Right ventricle myocardium inferior (tissue), 1 donor: ENCODE results near the gene OR14J1. TPM values are rescaled to one million over a fixed set of nuclear protein-coding genes. Genes with fewer than 3 reads are reported as not detected.

ENCODE experiments used
- total RNA-seq: library from RNA; stranded (reverse); fragmentation: NEBNext Ultra II Directional; extraction: Animal tissue kit (Norgen Biotek cat#: 25700); gene quantifications from one replicate; pipeline ENCODE4 v1.2.1, GENCODE V29; 2021
- donor health status: DM: no; HTN: yes; CAD: no; lungs with severe emphysema.

OR14J1 gene
- total RNA-seq, 1 donor from 2014 or later: not detected

Other genes with a start within 250 kb of the OR14J1 start
- not detected for gene OR2B3, start 214.4 kb upstream of the OR14J1 start, total RNA-seq
- gene OR2J1, start 202.2 kb upstream of the OR14J1 start, total RNA-seq: not detected
- not detected for gene OR2J3, start 193.6 kb upstream of the OR14J1 start, total RNA-seq
- not detected for gene OR2J2, start 130.8 kb upstream of the OR14J1 start, total RNA-seq
- gene OR5V1, start 67.2 kb downstream of the OR14J1 start, total RNA-seq: not detected
- not detected for gene OR12D3, start 73.6 kb downstream of the OR14J1 start, total RNA-seq
- not detected for gene OR12D2, start 93.9 kb downstream of the OR14J1 start, total RNA-seq
- not detected for gene OR12D1, start 113.2 kb downstream of the OR14J1 start, total RNA-seq
- not detected for gene OR10C1, start 137.6 kb downstream of the OR14J1 start, total RNA-seq
- gene OR11A1, start 155.4 kb downstream of the OR14J1 start, total RNA-seq: not detected
- not detected for gene OR2H1, start 155.5 kb downstream of the OR14J1 start, total RNA-seq
- not detected for gene MAS1L, start 186.3 kb downstream of the OR14J1 start, total RNA-seq